H1 (cell line): ENCODE results near the gene NOS1AP. TPM values are rescaled to one million over a fixed set of nuclear protein-coding genes. Genes with fewer than 3 reads are reported as not detected.

Experiments used
- CEBPB ChIP-seq: IDR thresholded peaks from 2 replicates; pipeline ENCODE4 v1.6.1; 2012; ENCODE audit warnings: low read depth, low read length
- CHD1 ChIP-seq: IDR thresholded peaks from 2 replicates; pipeline ENCODE4 v1.6.1; 2012; ENCODE audit warnings: low read depth, low read length, improper control_type of control experiment
- CREB1 ChIP-seq: IDR thresholded peaks from 2 replicates; pipeline ENCODE4 v1.6.1; 2012; ENCODE audit warnings: inconsistent platforms
- JUN ChIP-seq: IDR thresholded peaks from 2 replicates; pipeline ENCODE4 v1.6.1; 2011; ENCODE audit warnings: low read depth, mild to moderate bottlenecking, improper control_type of control experiment, low read length
- RFX5 ChIP-seq: IDR thresholded peaks from 2 replicates; pipeline ENCODE4 v1.6.1; 2011; ENCODE audit warnings: low read depth, low read length, improper control_type of control experiment, borderline replicate concordance
- RXRA ChIP-seq: IDR thresholded peaks from 2 replicates; pipeline ENCODE4 v1.6.1; 2011; ENCODE audit warnings: low read depth, mild to moderate bottlenecking, low read length, moderate library complexity; ENCODE audit not compliant: insufficient read depth
- polyA plus RNA-seq, 7 experiments: library from polyadenylated mRNA; depleted of rRNA in 3 of 7; stranded (reverse) in 5 of 7; unstranded in 2 of 7; fragments of >200 nt in 5 of 7; fragments of 200-250 nt in 2 of 7; gene quantifications; 1 replicate in 5 of 7; 2 replicates in 1 of 7; 4 replicates in 1 of 7; pipeline versions ENCODE4 v1.2.1 to v1.2.3, GENCODE V29; 2011 to 2013; ENCODE audit warnings: missing spikeins in 2 of 7, mixed read lengths in 2 of 7
- total RNA-seq: library from RNA; stranded (reverse); fragmentation: NEBNext Ultra II Directional; extraction: Animal tissue kit (Norgen Biotek cat#: 25700); gene quantifications from 2 replicates; pipeline ENCODE4 v1.2.1, GENCODE V29; 2021
- TF ChIP-seq, protein P1 (sequence below): fragments of 300-600 bp; sonication (generic); IDR thresholded peaks from 2 replicates; pipeline ENCODE4 v1.7.1; 2012; ENCODE audit warnings: low read length, moderate library complexity, mild to moderate bottlenecking, inconsistent platforms; ENCODE audit not compliant: insufficient replicate concordance

NOS1AP gene
- total and polyA plus RNA-seq, 2 of the 8 experiments (the other 6 are each of a cell fraction or from before 2014, with no cell fraction given) = 2.4 to 12.1 TPM

DNA sequence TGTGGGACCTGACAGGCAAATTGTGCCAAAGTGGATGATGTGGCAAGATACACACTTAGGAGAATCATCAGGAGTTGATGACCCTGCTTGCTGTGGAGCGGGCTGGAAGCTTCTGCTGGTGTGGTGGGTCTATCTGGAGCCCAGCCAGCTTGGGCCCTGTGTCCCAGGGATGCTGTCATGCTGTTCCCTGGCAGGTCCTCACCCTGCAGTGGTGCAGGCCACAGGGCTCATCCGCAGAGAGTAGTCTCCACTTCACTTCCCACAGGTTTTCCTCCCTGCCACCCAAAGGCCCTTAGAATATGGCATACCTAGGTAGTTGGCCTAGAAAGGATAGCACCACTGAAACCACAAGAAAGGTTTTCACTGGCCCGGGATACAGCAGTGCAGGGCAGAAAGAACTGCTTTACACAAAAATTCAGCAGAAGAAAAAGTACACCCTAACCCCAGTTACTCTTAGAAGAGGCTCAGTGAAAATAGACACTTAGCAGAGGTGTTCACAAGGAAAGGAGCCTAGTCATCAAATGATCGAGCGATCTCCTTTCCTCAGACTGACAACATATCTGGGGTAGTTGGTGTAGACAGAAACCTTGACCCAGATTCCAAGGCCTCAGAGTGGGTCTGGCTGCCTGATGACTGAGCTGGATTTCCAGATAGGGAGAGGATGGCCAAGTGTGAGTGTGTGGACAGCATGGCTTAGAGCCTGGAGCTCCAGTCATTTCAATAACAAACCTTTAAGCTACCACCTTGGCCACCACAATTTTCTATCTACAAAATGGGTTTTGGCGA is 310.8 kb downstream of the NOS1AP start (continued):
- TF ChIP-seq, protein P1, sequence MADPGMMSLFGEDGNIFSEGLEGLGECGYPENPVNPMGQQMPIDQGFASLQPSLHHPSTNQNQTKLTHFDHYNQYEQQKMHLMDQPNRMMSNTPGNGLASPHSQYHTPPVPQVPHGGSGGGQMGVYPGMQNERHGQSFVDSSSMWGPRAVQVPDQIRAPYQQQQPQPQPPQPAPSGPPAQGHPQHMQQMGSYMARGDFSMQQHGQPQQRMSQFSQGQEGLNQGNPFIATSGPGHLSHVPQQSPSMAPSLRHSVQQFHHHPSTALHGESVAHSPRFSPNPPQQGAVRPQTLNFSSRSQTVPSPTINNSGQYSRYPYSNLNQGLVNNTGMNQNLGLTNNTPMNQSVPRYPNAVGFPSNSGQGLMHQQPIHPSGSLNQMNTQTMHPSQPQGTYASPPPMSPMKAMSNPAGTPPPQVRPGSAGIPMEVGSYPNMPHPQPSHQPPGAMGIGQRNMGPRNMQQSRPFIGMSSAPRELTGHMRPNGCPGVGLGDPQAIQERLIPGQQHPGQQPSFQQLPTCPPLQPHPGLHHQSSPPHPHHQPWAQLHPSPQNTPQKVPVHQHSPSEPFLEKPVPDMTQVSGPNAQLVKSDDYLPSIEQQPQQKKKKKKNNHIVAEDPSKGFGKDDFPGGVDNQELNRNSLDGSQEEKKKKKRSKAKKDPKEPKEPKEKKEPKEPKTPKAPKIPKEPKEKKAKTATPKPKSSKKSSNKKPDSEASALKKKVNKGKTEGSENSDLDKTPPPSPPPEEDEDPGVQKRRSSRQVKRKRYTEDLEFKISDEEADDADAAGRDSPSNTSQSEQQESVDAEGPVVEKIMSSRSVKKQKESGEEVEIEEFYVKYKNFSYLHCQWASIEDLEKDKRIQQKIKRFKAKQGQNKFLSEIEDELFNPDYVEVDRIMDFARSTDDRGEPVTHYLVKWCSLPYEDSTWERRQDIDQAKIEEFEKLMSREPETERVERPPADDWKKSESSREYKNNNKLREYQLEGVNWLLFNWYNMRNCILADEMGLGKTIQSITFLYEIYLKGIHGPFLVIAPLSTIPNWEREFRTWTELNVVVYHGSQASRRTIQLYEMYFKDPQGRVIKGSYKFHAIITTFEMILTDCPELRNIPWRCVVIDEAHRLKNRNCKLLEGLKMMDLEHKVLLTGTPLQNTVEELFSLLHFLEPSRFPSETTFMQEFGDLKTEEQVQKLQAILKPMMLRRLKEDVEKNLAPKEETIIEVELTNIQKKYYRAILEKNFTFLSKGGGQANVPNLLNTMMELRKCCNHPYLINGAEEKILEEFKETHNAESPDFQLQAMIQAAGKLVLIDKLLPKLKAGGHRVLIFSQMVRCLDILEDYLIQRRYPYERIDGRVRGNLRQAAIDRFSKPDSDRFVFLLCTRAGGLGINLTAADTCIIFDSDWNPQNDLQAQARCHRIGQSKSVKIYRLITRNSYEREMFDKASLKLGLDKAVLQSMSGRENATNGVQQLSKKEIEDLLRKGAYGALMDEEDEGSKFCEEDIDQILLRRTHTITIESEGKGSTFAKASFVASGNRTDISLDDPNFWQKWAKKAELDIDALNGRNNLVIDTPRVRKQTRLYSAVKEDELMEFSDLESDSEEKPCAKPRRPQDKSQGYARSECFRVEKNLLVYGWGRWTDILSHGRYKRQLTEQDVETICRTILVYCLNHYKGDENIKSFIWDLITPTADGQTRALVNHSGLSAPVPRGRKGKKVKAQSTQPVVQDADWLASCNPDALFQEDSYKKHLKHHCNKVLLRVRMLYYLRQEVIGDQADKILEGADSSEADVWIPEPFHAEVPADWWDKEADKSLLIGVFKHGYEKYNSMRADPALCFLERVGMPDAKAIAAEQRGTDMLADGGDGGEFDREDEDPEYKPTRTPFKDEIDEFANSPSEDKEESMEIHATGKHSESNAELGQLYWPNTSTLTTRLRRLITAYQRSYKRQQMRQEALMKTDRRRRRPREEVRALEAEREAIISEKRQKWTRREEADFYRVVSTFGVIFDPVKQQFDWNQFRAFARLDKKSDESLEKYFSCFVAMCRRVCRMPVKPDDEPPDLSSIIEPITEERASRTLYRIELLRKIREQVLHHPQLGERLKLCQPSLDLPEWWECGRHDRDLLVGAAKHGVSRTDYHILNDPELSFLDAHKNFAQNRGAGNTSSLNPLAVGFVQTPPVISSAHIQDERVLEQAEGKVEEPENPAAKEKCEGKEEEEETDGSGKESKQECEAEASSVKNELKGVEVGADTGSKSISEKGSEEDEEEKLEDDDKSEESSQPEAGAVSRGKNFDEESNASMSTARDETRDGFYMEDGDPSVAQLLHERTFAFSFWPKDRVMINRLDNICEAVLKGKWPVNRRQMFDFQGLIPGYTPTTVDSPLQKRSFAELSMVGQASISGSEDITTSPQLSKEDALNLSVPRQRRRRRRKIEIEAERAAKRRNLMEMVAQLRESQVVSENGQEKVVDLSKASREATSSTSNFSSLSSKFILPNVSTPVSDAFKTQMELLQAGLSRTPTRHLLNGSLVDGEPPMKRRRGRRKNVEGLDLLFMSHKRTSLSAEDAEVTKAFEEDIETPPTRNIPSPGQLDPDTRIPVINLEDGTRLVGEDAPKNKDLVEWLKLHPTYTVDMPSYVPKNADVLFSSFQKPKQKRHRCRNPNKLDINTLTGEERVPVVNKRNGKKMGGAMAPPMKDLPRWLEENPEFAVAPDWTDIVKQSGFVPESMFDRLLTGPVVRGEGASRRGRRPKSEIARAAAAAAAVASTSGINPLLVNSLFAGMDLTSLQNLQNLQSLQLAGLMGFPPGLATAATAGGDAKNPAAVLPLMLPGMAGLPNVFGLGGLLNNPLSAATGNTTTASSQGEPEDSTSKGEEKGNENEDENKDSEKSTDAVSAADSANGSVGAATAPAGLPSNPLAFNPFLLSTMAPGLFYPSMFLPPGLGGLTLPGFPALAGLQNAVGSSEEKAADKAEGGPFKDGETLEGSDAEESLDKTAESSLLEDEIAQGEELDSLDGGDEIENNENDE = no peak
- TF ChIP-seq CHD1 = no peak
- no peak for TF ChIP-seq CEBPB
- TF ChIP-seq JUN = no peak
- TF ChIP-seq RFX5 = no peak
- TF ChIP-seq RXRA = no peak
- TF ChIP-seq CREB1 = no peak
